Mesenchymal stem cell (in vitro differentiated cells and primary cell): ENCODE results near the gene AADAC. TPM values are rescaled to one million over a fixed set of nuclear protein-coding genes. Genes with fewer than 3 reads are reported as not detected.
A peak's percentile ranks its signal among the peaks of the same experiment; 100 is the strongest.
"Not testable (repeated sequence)": the region's sequence is repeated elsewhere in the genome, so short reads cannot be mapped to it uniquely, and the experiment has no call there.

ENCODE experiments used
- DNase-seq: peaks from one replicate; pipeline ENCODE4 v3.0.0-alpha.2; 2013
- H2AFZ ChIP-seq: one replicate; pipeline ENCODE4 v1.6.1; 2013; ENCODE audit warnings: low read depth, mild to moderate bottlenecking, control low read depth, inconsistent platforms, low read length, moderate library complexity
- H2AK5ac ChIP-seq: 2 replicates; pipeline ENCODE4 v1.6.1; 2013; ENCODE audit warnings: low read length, moderate library complexity, mild to moderate bottlenecking, inconsistent platforms; ENCODE audit not compliant: severe bottlenecking
- H2BK120ac ChIP-seq: one replicate; pipeline ENCODE4 v1.6.1; 2013; ENCODE audit warnings: low read depth, mild to moderate bottlenecking, inconsistent platforms, low read length, moderate library complexity
- H2BK12ac ChIP-seq, 2 experiments: one replicate each; pipeline ENCODE4 v1.6.1; 2013; ENCODE audit warnings: inconsistent platforms in 2 of 2, low read length in 2 of 2, mild to moderate bottlenecking in 2 of 2, moderate library complexity in 2 of 2, control low read depth in 1 of 2
- H2BK15ac ChIP-seq: one replicate; pipeline ENCODE4 v1.6.1; 2013; ENCODE audit warnings: mild to moderate bottlenecking, low read depth, inconsistent platforms; ENCODE audit not compliant: poor library complexity, severe bottlenecking
- H2BK5ac ChIP-seq: 2 replicates; pipeline ENCODE4 v1.6.1; 2013; ENCODE audit warnings: low read depth, mild to moderate bottlenecking, low read length, control low read depth, inconsistent platforms; ENCODE audit not compliant: poor library complexity, severe bottlenecking
- H3K14ac ChIP-seq, 2 experiments: one replicate each; pipeline ENCODE4 v1.6.1; 2013; ENCODE audit warnings: inconsistent platforms in 2 of 2, low read length in 2 of 2, control low read depth in 1 of 2, mild to moderate bottlenecking in 1 of 2, moderate library complexity in 1 of 2
- H3K18ac ChIP-seq, 2 experiments: one replicate each; pipeline ENCODE4 v1.6.1; 2013; ENCODE audit warnings: inconsistent platforms in 2 of 2, low read length in 2 of 2, control low read depth in 1 of 2, low read depth in 1 of 2, mild to moderate bottlenecking in 1 of 2
- H3K23ac ChIP-seq, 2 experiments: one replicate each; pipeline ENCODE4 v1.6.1; 2013; ENCODE audit warnings: inconsistent platforms in 2 of 2, low read length in 2 of 2, mild to moderate bottlenecking in 2 of 2, moderate library complexity in 2 of 2, control low read depth in 1 of 2
- H3K27ac ChIP-seq: 2 replicates; pipeline ENCODE4 v1.5.1; 2013; ENCODE audit warnings: mild to moderate bottlenecking, moderate library complexity, low read length, control low read depth, inconsistent platforms; ENCODE audit not compliant: poor library complexity, severe bottlenecking
- H3K27me3 ChIP-seq, 2 experiments: 2 replicates each; pipeline versions ENCODE4 v1.6.1 to v1.7.0; 2013; ENCODE audit warnings: low read length in 2 of 2, mild to moderate bottlenecking in 2 of 2, moderate library complexity in 2 of 2, control low read depth in 1 of 2, inconsistent platforms in 1 of 2; ENCODE audit not compliant: control insufficient read depth in 1 of 2, insufficient read depth in 1 of 2
- H3K36me3 ChIP-seq, 2 experiments: 2 replicates each; pipeline versions ENCODE4 v1.6.1 to v1.7.0; 2013; ENCODE audit warnings: low read length in 2 of 2, control low read depth in 1 of 2, inconsistent platforms in 1 of 2, low read depth in 1 of 2, mild to moderate bottlenecking in 1 of 2; ENCODE audit not compliant: insufficient read depth in 2 of 2, control insufficient read depth in 1 of 2
- H3K4ac ChIP-seq, 2 experiments: one replicate each; pipeline ENCODE4 v1.6.1; 2013; ENCODE audit warnings: inconsistent platforms in 2 of 2, low read length in 2 of 2, mild to moderate bottlenecking in 2 of 2, moderate library complexity in 2 of 2, control low read depth in 1 of 2, low read depth in 1 of 2
- H3K4me1 ChIP-seq: 2 replicates; pipeline ENCODE4 v1.6.1; 2013; ENCODE audit warnings: low read depth, low read length, control low read depth; ENCODE audit not compliant: control insufficient read depth, insufficient read depth
- H3K4me2 ChIP-seq: 2 replicates; pipeline ENCODE4 v1.6.1; 2013; ENCODE audit warnings: low read length, mild to moderate bottlenecking, inconsistent platforms; ENCODE audit not compliant: poor library complexity, severe bottlenecking
- H3K4me3 ChIP-seq, 2 experiments: 2 replicates each; pipeline versions ENCODE4 v1.5.1 to v1.7.0; 2013; ENCODE audit warnings: low read length in 2 of 2, mild to moderate bottlenecking in 2 of 2, control low read depth in 1 of 2, low read depth in 1 of 2; ENCODE audit not compliant: insufficient read depth in 1 of 2
- H3K79me1 ChIP-seq: replicated peaks from 2 replicates; pipeline ENCODE4 v1.6.1; 2013; ENCODE audit warnings: mild to moderate bottlenecking, control low read depth, low read length, inconsistent platforms; ENCODE audit not compliant: poor library complexity, severe bottlenecking
- H3K9ac ChIP-seq: 2 replicates; pipeline ENCODE4 v1.7.0; 2013; ENCODE audit warnings: mild to moderate bottlenecking, low read length, moderate library complexity
- H3K9me3 ChIP-seq: 2 replicates; pipeline ENCODE4 v1.7.0; 2013; ENCODE audit warnings: mild to moderate bottlenecking, low read length; ENCODE audit not compliant: control insufficient read depth
- H4K8ac ChIP-seq: one replicate; pipeline ENCODE4 v1.6.1; 2013; ENCODE audit warnings: inconsistent platforms, mild to moderate bottlenecking, low read length, moderate library complexity
- H4K91ac ChIP-seq: one replicate; pipeline ENCODE4 v1.6.1; 2013; ENCODE audit warnings: mild to moderate bottlenecking, low read length, inconsistent platforms
- WGBS: methylation state at CpG from one replicate; pipeline ENCODE4 v1.1.7; 2013; ENCODE audit warnings: mixed read lengths; 5-methylcytosine and 5-hydroxymethylcytosine counted together
- polyA plus RNA-seq, 2 experiments: library from polyadenylated mRNA; stranded (reverse); fragments of 200-250 nt; gene quantifications; one replicate each; pipeline ENCODE4 v1.2.3, GENCODE V29; 2013

The AADAC gene, protein sequence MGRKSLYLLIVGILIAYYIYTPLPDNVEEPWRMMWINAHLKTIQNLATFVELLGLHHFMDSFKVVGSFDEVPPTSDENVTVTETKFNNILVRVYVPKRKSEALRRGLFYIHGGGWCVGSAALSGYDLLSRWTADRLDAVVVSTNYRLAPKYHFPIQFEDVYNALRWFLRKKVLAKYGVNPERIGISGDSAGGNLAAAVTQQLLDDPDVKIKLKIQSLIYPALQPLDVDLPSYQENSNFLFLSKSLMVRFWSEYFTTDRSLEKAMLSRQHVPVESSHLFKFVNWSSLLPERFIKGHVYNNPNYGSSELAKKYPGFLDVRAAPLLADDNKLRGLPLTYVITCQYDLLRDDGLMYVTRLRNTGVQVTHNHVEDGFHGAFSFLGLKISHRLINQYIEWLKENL
- polyA plus RNA-seq (2013, experiment 1 of 2): 0.10 TPM
- 0.16 TPM for polyA plus RNA-seq (2013, experiment 2 of 2)

DNA sequence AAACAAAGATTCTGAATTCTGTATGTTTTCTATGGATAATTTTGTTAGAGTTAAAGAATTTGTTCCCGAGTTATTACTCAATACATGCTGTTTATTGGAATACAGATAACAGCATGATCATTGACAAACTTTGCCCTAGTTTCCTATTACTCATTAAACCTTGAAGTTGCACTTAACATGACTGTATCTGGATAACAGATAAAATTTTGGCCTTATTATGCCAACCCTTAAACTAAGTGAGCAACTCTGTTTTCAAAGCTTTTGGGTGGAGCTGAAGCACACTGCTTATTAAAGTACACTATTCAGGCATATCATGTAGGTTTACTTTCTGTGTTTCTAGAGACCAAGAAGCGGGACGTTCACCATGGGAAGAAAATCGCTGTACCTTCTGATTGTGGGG lies at the start of gene AADAC:
Gene AADAC (plus strand): TSS at position 318 of the 400 bp plus-strand sequence. CDS start 47 bp downstream, at position 365.
- WGBS: 97% methylated on average over 3 of the region's 4 CpGs
- Histone ChIP-seq H3K4ac (no peak within 1 kb of the TSS), H4K91ac (no peak within 1 kb of the TSS), H3K79me1 (no peaks in the 10 kb centered on the region), H3K4me2 (no peak within 1 kb of the TSS), H4K8ac (peak within 1 kb of the TSS; percentile 36), H2BK5ac (no peak within 1 kb of the TSS), H3K27me3 (no peaks in the 10 kb centered on the region), H3K9ac (peak within 1 kb of the TSS; percentile 51), H3K4me3 (peak within 1 kb of the TSS in 1 of 2 experiments; percentile 59), H2BK15ac (no peak within 1 kb of the TSS), H3K36me3 (no peaks in the 10 kb centered on the region), H2BK120ac (no peak within 1 kb of the TSS), H2AFZ (no peak within 1 kb of the TSS), H3K23ac (no peak within 1 kb of the TSS), H3K4me1 (no peaks in the 10 kb centered on the region), H3K27ac (no peak within 1 kb of the TSS), H3K18ac (no peak within 1 kb of the TSS), H3K14ac (no peak within 1 kb of the TSS), H2BK12ac (no peak within 1 kb of the TSS), H3K9me3 (peaks cover 12% of the 10 kb centered on the region), H2AK5ac (no peak within 1 kb of the TSS)
- DNase-seq: no peak

DNA sequence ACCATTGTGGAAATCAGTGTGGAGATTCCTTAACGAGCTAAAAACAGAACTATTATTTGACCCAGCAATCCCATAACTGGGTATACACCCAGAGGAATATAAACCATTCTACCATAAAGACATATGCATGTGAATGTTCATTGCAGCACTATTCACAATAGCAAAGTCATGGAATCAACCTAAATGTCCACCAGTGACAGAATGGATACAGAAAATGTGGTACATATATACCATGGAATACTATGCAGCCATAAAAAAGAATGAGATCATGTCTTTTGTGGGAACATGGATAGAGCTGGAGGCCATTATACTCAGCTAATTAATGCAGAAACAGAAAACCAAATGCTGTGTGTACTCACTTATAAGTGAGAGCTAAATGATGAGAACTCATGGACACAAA lies 49.2 kb upstream of the AADAC start:
- H3K4me2 ChIP-seq, H3K14ac ChIP-seq, H3K4ac ChIP-seq, H2AFZ ChIP-seq, H3K27me3 ChIP-seq, DNase-seq, H2BK12ac ChIP-seq, H2BK15ac ChIP-seq, H3K27ac ChIP-seq, H3K23ac ChIP-seq, H3K4me1 ChIP-seq, H3K9ac ChIP-seq, H3K79me1 ChIP-seq, H4K91ac ChIP-seq, H3K36me3 ChIP-seq, H2BK120ac ChIP-seq, H2BK5ac ChIP-seq, H3K4me3 ChIP-seq, H3K9me3 ChIP-seq, H3K18ac ChIP-seq, H4K8ac ChIP-seq, H2AK5ac ChIP-seq: not testable (repeated sequence)
- WGBS: 90% methylated on average over 1 of the region's 1 CpG

DNA sequence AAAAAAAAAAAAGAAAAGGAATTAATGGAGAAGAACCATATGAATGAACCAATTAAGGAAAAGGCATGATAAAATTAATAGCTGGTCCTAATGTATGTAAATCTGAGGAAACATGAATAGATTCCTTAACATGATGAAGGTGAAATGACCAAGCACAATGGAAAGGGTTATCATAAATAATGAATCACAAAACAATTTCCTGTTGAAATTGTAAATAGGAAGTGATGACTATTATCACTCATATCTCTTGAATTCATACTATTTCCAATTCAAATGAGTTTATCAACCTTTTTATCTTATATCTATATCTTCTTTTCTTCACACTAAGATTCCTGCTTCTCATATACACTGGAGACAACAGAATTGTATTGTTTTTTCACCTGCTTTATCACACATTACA lies 48.2 kb upstream of the AADAC start:
- Histone ChIP-seq H3K4me2 (no peak overlapping the region), H3K23ac (no peak overlapping the region), H2BK12ac (no peak overlapping the region), H3K27me3 (no peaks in the 10 kb centered on the region), H2AK5ac (no peak overlapping the region), H4K91ac (no peak overlapping the region), H3K9ac (no peak overlapping the region), H2BK15ac (no peak overlapping the region), H3K9me3 (no peaks in the 10 kb centered on the region), H3K4ac (no peak overlapping the region), H2BK5ac (no peak overlapping the region), H3K18ac (no peak overlapping the region), H3K27ac (no peak overlapping the region), H2AFZ (no peak overlapping the region), H2BK120ac (no peak overlapping the region), H3K79me1 (no peaks in the 10 kb centered on the region), H3K14ac (no peak overlapping the region), H3K4me1 (no peaks in the 10 kb centered on the region), H3K36me3 (no peaks in the 10 kb centered on the region), H3K4me3 (no peak overlapping the region), H4K8ac (no peak overlapping the region)
- DNase-seq: no peak

DNA sequence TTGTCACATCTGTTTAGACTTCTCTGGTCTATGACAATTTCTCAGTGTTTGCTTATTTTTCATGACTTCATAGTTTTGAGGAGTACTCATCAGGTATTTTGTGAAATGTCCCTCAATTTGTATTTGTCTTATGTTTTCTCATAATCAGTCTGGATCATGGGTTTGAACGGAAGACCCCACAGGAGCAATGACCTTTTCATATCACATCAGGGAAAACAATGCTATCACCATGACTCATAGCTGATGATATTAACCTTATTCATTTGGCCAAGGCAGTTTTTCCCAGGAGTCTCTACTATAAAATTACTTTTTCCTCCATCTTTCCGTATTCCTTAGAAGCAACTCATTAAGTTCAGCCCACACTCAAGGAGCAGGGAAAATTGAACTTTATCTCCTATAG lies 47.5 kb upstream of the AADAC start:
- Histone ChIP-seq H2BK5ac (no peak overlapping the region), H2BK12ac (no peak overlapping the region), H2AFZ (no peak overlapping the region), H3K4me1 (no peaks in the 10 kb centered on the region), H3K9me3 (no peaks in the 10 kb centered on the region), H3K4me2 (no peak overlapping the region), H3K18ac (no peak overlapping the region), H2AK5ac (no peak overlapping the region), H3K9ac (no peak overlapping the region), H3K27ac (no peak overlapping the region), H3K23ac (no peak overlapping the region), H4K91ac (no peak overlapping the region), H2BK15ac (no peak overlapping the region), H3K27me3 (no peaks in the 10 kb centered on the region), H3K4me3 (no peak overlapping the region), H3K14ac (no peak overlapping the region), H3K79me1 (no peaks in the 10 kb centered on the region), H4K8ac (no peak overlapping the region), H3K4ac (no peak overlapping the region), H3K36me3 (no peaks in the 10 kb centered on the region), H2BK120ac (no peak overlapping the region)
- DNase-seq: no peak
- WGBS: 60% methylated on average over 2 of the region's 2 CpGs
